SK-N-SH (cell line): ENCODE measurements around the gene CCDC38. TPM values are rescaled to one million over a fixed set of nuclear protein-coding genes. Genes with fewer than 3 reads are reported as not detected.

ENCODE experiments used
- CTCF ChIA-PET: fragments of 300-600, 350-600 bp; formaldehyde crosslinking; extraction: SDS; loops from one replicate; lab custom pipeline; 2021; lab: Yijun Ruan, JAX
- POLR2A ChIA-PET: fragments of 350-600 bp; sonication (Branson Sonifier 250); formaldehyde crosslinking; extraction: SDS; loops from one replicate; lab custom pipeline; 2020; ENCODE audit warnings: antibody characterized with exemption, inconsistent platforms; lab: Yijun Ruan, JAX
- DNase-seq: peaks from one replicate; pipeline ENCODE4 v3.0.0; 2012
- H2AFZ ChIP-seq: fragments of 200-600 bp; sonication (generic); 2 replicates; pipeline ENCODE4 v1.8.1; 2016; ENCODE audit warnings: antibody characterized with exemption, mild to moderate bottlenecking, low read depth
- H3F3A ChIP-seq: fragments of 200-600 bp; sonication (generic); replicated peaks from 2 replicates; pipeline ENCODE3; 2016; ENCODE audit warnings: antibody characterized with exemption, mild to moderate bottlenecking; ENCODE audit not compliant: insufficient read depth
- H3K27ac ChIP-seq, 2 experiments: fragments of 200-500 bp in 1 of 2; fragments of 200-600 bp in 1 of 2; sonication (Bioruptor generic) in 1 of 2; sonication (generic), shearing (Covaris generic) in 1 of 2; 2 replicates each; pipeline versions ENCODE4 v1.5.1 to v1.6.1; 2014 to 2016; ENCODE audit warnings: low read depth in 2 of 2, inconsistent platforms in 1 of 2, low read length in 1 of 2, mild to moderate bottlenecking in 1 of 2, mixed read lengths in 1 of 2
- H3K27me3 ChIP-seq: fragments of 200-600 bp; sonication (generic), shearing (Covaris generic); 2 replicates; pipeline ENCODE4 v1.6.1; 2016; ENCODE audit warnings: mixed run types; ENCODE audit not compliant: insufficient read depth
- H3K36me3 ChIP-seq, 2 experiments: fragments of 200-500 bp in 1 of 2; fragments of 200-600 bp in 1 of 2; sonication (Bioruptor generic) in 1 of 2; sonication (generic) in 1 of 2; replicated peaks in 1 of 2; 2 replicates each; pipeline versions ENCODE3 to v1.5.1; 2014 to 2016; ENCODE audit warnings: low read length in 1 of 2, mild to moderate bottlenecking in 1 of 2; ENCODE audit not compliant: insufficient read depth in 2 of 2, control insufficient read depth in 1 of 2
- H3K4me1 ChIP-seq, 2 experiments: fragments of 200-500 bp in 1 of 2; fragments of 200-600 bp in 1 of 2; sonication (Bioruptor generic) in 1 of 2; sonication (generic), shearing (Covaris generic) in 1 of 2; 2 replicates each; pipeline versions ENCODE4 v1.5.1 to v1.6.1; 2014 to 2016; ENCODE audit warnings: low read depth in 1 of 2, low read length in 1 of 2, mixed run types in 1 of 2; ENCODE audit not compliant: insufficient read depth in 2 of 2, control insufficient read depth in 1 of 2
- H3K4me2 ChIP-seq: fragments of 200-600 bp; sonication (generic), shearing (Covaris generic); 2 replicates; pipeline ENCODE4 v1.6.1; 2017; ENCODE audit warnings: mixed run types
- H3K4me3 ChIP-seq, 2 experiments: fragments of 200-500 bp in 1 of 2; fragments of 200-600 bp in 1 of 2; sonication (Bioruptor generic) in 1 of 2; sonication (generic), shearing (Covaris generic) in 1 of 2; 2 replicates each; pipeline versions ENCODE4 v1.5.1 to v1.8.1; 2014 to 2016; ENCODE audit warnings: low read depth in 2 of 2, inconsistent platforms in 1 of 2, low read length in 1 of 2, mild to moderate bottlenecking in 1 of 2, mixed read lengths in 1 of 2, moderate library complexity in 1 of 2
- H3K79me2 ChIP-seq: fragments of 200-600 bp; sonication (generic); 2 replicates; pipeline ENCODE4 v1.8.1; 2017; ENCODE audit warnings: mild to moderate bottlenecking; ENCODE audit not compliant: insufficient read depth
- H3K9ac ChIP-seq: fragments of 200-600 bp; sonication (generic); 2 replicates; pipeline ENCODE4 v1.6.1; 2017; ENCODE audit warnings: mixed run types
- H3K9me2 ChIP-seq: fragments of 200-600 bp; sonication (generic); 2 replicates; pipeline ENCODE4 v1.6.1; 2017; ENCODE audit warnings: mixed run types
- H3K9me3 ChIP-seq: fragments of 200-600 bp; sonication (generic); 2 replicates; pipeline ENCODE4 v1.6.1; 2017; ENCODE audit warnings: mixed run types, mild to moderate bottlenecking, moderate library complexity
- H4K20me1 ChIP-seq: fragments of 200-600 bp; sonication (generic); 2 replicates; pipeline ENCODE4 v1.6.1; 2017; ENCODE audit warnings: mild to moderate bottlenecking, mixed run types; ENCODE audit not compliant: insufficient read depth
- CHD2 ChIP-seq: fragments of 150-350 bp; IDR thresholded peaks from 2 replicates; pipeline ENCODE4 v1.6.1; 2018; ENCODE audit warnings: low read length; ENCODE audit not compliant: partially characterized antibody
- CTCF ChIP-seq: fragments of 200-600 bp; sonication (generic); IDR thresholded peaks from 2 replicates; pipeline ENCODE4 v1.6.1; 2017; ENCODE audit warnings: antibody characterized with exemption, mild to moderate bottlenecking, moderate library complexity
- ELF1 ChIP-seq: IDR thresholded peaks from 2 replicates; pipeline ENCODE4 v1.4.0; 2012
- FOSL2 ChIP-seq: IDR thresholded peaks from 2 replicates; pipeline ENCODE4 v1.4.0; 2012; ENCODE audit warnings: low read depth, mild to moderate bottlenecking, moderate library complexity, borderline replicate concordance
- GABPA ChIP-seq: IDR thresholded peaks from 2 replicates; pipeline ENCODE4 v1.4.0; 2012; ENCODE audit warnings: low read depth, mild to moderate bottlenecking
- IRF3 ChIP-seq: fragments of 150-350 bp; IDR thresholded peaks from 2 replicates; pipeline ENCODE4 v1.6.1; 2016; ENCODE audit warnings: mild to moderate bottlenecking, low read depth, low read length
- JUND ChIP-seq: IDR thresholded peaks from 2 replicates; pipeline ENCODE4 v1.4.0; 2012
- MEF2A ChIP-seq: IDR thresholded peaks from 2 replicates; pipeline ENCODE4 v1.4.0; 2012; ENCODE audit warnings: low read depth, borderline replicate concordance
- MXI1 ChIP-seq: IDR thresholded peaks from 2 replicates; pipeline ENCODE4 v1.6.1; 2012; ENCODE audit warnings: mild to moderate bottlenecking, low read depth, low read length, improper control_type of control experiment
- NFIC ChIP-seq: IDR thresholded peaks from 2 replicates; pipeline ENCODE4 v1.4.0; 2012; ENCODE audit warnings: borderline replicate concordance
- REST ChIP-seq: IDR thresholded peaks from 2 replicates; pipeline ENCODE4 v1.6.1; 2012; ENCODE audit warnings: mild to moderate bottlenecking, low read depth, low read length, moderate library complexity
- RXRA ChIP-seq: IDR thresholded peaks from 2 replicates; pipeline ENCODE4 v1.4.0; 2012; ENCODE audit warnings: low read depth, mild to moderate bottlenecking, borderline replicate concordance
- SIN3A ChIP-seq: IDR thresholded peaks from 2 replicates; pipeline ENCODE4 v1.6.1; 2012; ENCODE audit warnings: low read depth, mild to moderate bottlenecking, low read length, moderate library complexity, borderline replicate concordance
- SMC3 ChIP-seq: IDR thresholded peaks from 2 replicates; pipeline ENCODE4 v1.6.1; 2012; ENCODE audit warnings: low read depth, low read length, improper control_type of control experiment
- TAF1 ChIP-seq: IDR thresholded peaks from 2 replicates; pipeline ENCODE4 v1.6.1; 2012; ENCODE audit warnings: low read depth, mild to moderate bottlenecking, low read length, moderate library complexity, borderline replicate concordance
- TCF12 ChIP-seq: IDR thresholded peaks from 2 replicates; pipeline ENCODE4 v1.4.0; 2012
- USF2 ChIP-seq: fragments of 150-350 bp; IDR thresholded peaks from 2 replicates; pipeline ENCODE4 v1.6.1; 2017; ENCODE audit warnings: antibody characterized with exemption, low read length, low read depth, borderline replicate concordance
- YY1 ChIP-seq: IDR thresholded peaks from 2 replicates; pipeline ENCODE4 v1.4.0; 2012; ENCODE audit warnings: low read depth, mild to moderate bottlenecking
- WGBS: methylation state at CpG from one replicate; pipeline ENCODE4 v1.1.6; 2017; ENCODE audit warnings: low lambda C conversion rate; 5-methylcytosine and 5-hydroxymethylcytosine counted together
- polyA plus RNA-seq, 3 experiments: library from polyadenylated mRNA; depleted of rRNA; stranded (reverse); fragments of >200 nt; gene quantifications; 2 replicates each; pipeline ENCODE4 v1.2.3, GENCODE V29; 2012

Gene CCDC38
- polyA plus RNA-seq, 1 of the 3 experiments (the other 2 are of a cell fraction), result not detected

GRCh38 chr12:95940514-95940913 is 1.9 kb downstream of the CCDC38 start:
- Histone ChIP-seq H3K4me3 (no peak overlapping the region), H3K9ac (no peak overlapping the region), H3K4me2 (no peak overlapping the region), H3K4me1 (peaks cover 0 to 7% of the 10 kb centered on the region in 2 experiments; a peak in 2 of 4 replicates), H3K79me2 (no peaks in the 10 kb centered on the region), H3K27ac (no peak overlapping the region; a peak in 1 of 4 replicates), H3F3A (no peaks in the 10 kb centered on the region), H3K36me3 (no peaks in the 10 kb centered on the region), H3K9me2 (no peaks in the 10 kb centered on the region), H2AFZ (no peak overlapping the region), H3K27me3 (no peaks in the 10 kb centered on the region), H3K9me3 (no peaks in the 10 kb centered on the region), H4K20me1 (no peaks in the 10 kb centered on the region)
- WGBS, result 71% methylated on average over 6 of the region's 6 CpGs
- ChIA-PET CTCF (interaction anchor here (1.6 to 5.9 kb wide), 3 partner anchors 10 to 59 kb away, joined by 3 to 41 read pairs (median 40); no protein-coding TSS in a partner anchor), POLR2A (no interaction called here)
- no peak for DNase-seq
- TF ChIP-seq SMC3 (no peak), JUND (no peak)

- Histone ChIP-seq H3K79me2 (no peaks in the 10 kb centered on the region), H3K27ac (no peak overlapping the region), H4K20me1 (no peaks in the 10 kb centered on the region), H3K9ac (no peak overlapping the region), H3K4me2 (no peak overlapping the region), H3K36me3 (no peaks in the 10 kb centered on the region), H3F3A (no peaks in the 10 kb centered on the region), H2AFZ (no peak overlapping the region), H3K27me3 (no peaks in the 10 kb centered on the region), H3K9me3 (no peaks in the 10 kb centered on the region), H3K4me1 (peaks cover 0 to 2% of the 10 kb centered on the region in 2 experiments; a peak in 1 of 4 replicates), H3K9me2 (no peaks in the 10 kb centered on the region), H3K4me3 (no peak overlapping the region)
- DNase-seq, result no peak
- ChIA-PET POLR2A (interaction anchor here (0.5 kb wide), 1 partner anchor 80 kb away, joined by 3 read pairs; no protein-coding TSS in a partner anchor), CTCF (interaction anchor here (1.8 to 2.2 kb wide), 2 partner anchors 42 to 76 kb away, joined by 6 to 7 read pairs; no protein-coding TSS in a partner anchor)
- WGBS, result 21% methylated on average over 3 of the region's 3 CpGs
- no peak for TF ChIP-seq MEF2A
- no peak for TF ChIP-seq ELF1
- no peak for TF ChIP-seq YY1
- no peak for TF ChIP-seq RXRA
- TF ChIP-seq TCF12, result no peak
- TF ChIP-seq USF2, result no peak
- no peak for TF ChIP-seq IRF3
- TF ChIP-seq NFIC, result no peak
- TF ChIP-seq FOSL2, result no peak
- no peak for TF ChIP-seq GABPA
- no peak for TF ChIP-seq MXI1
- TF ChIP-seq TAF1, result no peak
- no peak for TF ChIP-seq CHD2
- no peak for TF ChIP-seq CTCF
- no peak for TF ChIP-seq REST
- TF ChIP-seq SIN3A, result no peak
Observed at GRCh38 chr12:95922231-95922630, 20.2 kb downstream of the CCDC38 start.
